Uterus (tissue), 4 donors: ENCODE data around the gene LBP. TPM values are rescaled to one million over a fixed set of nuclear protein-coding genes. Genes with fewer than 3 reads are reported as not detected.
A peak's percentile ranks its signal among the peaks of the same experiment; 100 is the strongest.
"Not testable (repeated sequence)": the region's sequence is repeated elsewhere in the genome, so short reads cannot be mapped to it uniquely, and the experiment has no call there.

Experiments
- DNase-seq, 2 donors: peaks; one replicate each; pipeline ENCODE4 v3.0.0-alpha.2; 2019 to 2020
- H3K27ac ChIP-seq, 2 donors: fragments of 200-600 bp; sonication (generic); 1 replicate in 1 of 2; 2 replicates in 1 of 2; pipeline ENCODE4 v1.5.1; 2016 to 2018
- H3K27me3 ChIP-seq, 2 donors: fragments of 200-600 bp; sonication (generic); one replicate each; pipeline ENCODE4 v1.5.1; 2018 to 2019; ENCODE audit warnings: control low read depth in 1 of 2
- H3K36me3 ChIP-seq, 2 donors: fragments of 200-600 bp; sonication (generic); one replicate each; pipeline ENCODE4 v1.5.1; 2019; ENCODE audit warnings: control low read depth in 1 of 2
- H3K4me1 ChIP-seq, 2 donors: fragments of 200-600 bp; sonication (generic); one replicate each; pipeline ENCODE4 v1.5.1; 2018 to 2019; ENCODE audit warnings: control low read depth in 1 of 2
- H3K4me3 ChIP-seq, 2 donors: fragments of 200-600 bp; sonication (generic); 1 replicate in 1 of 2; 2 replicates in 1 of 2; pipeline ENCODE4 v1.5.1; 2018 to 2019; ENCODE audit warnings: mild to moderate bottlenecking in 1 of 2
- H3K9me3 ChIP-seq, 2 donors: fragments of 200-600 bp; sonication (generic); one replicate each; pipeline ENCODE4 v1.5.1; 2019; ENCODE audit warnings: control low read depth in 1 of 2
- POLR2A ChIP-seq, 2 donors: fragments of 450-650 bp; IDR thresholded peaks; one replicate each; pipeline ENCODE4 v1.6.1; 2016; ENCODE audit warnings: antibody characterized with exemption in 2 of 2, mild to moderate bottlenecking in 1 of 2, moderate library complexity in 1 of 2
- intact Hi-C: fragments of 100-400 bp; cut with DNase I; formaldehyde crosslinking; loops from one replicate; pipeline ENCODE4 v1.15.1; 2023; ENCODE audit warnings: low total_unique reads
- total RNA-seq, 4 donors: library from RNA; depleted of rRNA in 3 of 4; stranded (reverse); fragments of >200 nt in 3 of 4; gene quantifications; one replicate each; pipeline versions ENCODE4 v1.1.0 to v1.2.4, GENCODE V29; 2014 to 2023
- TF ChIP-seq, protein P1 (sequence below), 4 experiments: fragments of 200-600 bp in 2 of 4; fragments of 450-650 bp in 2 of 4; sonication (generic) in 2 of 4; IDR thresholded peaks; one replicate each; pipeline ENCODE4 v1.5.1; 2016 to 2019; ENCODE audit warnings: antibody characterized with exemption in 4 of 4, mild to moderate bottlenecking in 2 of 4, moderate library complexity in 1 of 4
- donor health status: DM: yes; HTN: yes; CAD: no.

Gene LBP
- total RNA-seq, 4 donors from 2014 or later, result not detected

DNA sequence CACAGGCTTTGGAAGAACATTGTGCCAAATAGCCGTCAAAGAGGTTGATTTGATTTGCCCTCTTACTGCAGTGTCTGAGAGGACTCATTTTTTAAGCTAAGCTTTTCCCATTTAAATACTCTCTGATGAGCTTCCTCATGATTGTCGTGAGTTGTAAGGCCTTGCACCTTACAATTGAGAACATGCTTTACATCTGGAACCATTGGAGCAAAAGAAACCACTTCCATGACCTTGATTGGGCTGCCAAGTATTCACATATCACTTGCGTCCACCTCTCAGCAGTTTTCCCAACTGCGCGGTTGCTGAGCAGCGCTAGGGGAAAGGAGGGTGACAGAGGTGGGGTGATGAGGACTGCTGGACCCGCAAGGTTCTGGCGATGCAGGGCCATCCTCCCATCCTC, 12.3 kb upstream of the LBP start:
- Histone ChIP-seq H3K4me3 (no peak overlapping the region), H3K9me3 (no peaks in the 10 kb centered on the region), H3K27ac (no peak overlapping the region), H3K4me1 (no peaks in the 10 kb centered on the region), H3K36me3 (no peaks in the 10 kb centered on the region), H3K27me3 (no peaks in the 10 kb centered on the region)
- no peak for TF ChIP-seq POLR2A (IDR thresholded peaks at IDR 0.05)
- TF ChIP-seq, protein P1, sequence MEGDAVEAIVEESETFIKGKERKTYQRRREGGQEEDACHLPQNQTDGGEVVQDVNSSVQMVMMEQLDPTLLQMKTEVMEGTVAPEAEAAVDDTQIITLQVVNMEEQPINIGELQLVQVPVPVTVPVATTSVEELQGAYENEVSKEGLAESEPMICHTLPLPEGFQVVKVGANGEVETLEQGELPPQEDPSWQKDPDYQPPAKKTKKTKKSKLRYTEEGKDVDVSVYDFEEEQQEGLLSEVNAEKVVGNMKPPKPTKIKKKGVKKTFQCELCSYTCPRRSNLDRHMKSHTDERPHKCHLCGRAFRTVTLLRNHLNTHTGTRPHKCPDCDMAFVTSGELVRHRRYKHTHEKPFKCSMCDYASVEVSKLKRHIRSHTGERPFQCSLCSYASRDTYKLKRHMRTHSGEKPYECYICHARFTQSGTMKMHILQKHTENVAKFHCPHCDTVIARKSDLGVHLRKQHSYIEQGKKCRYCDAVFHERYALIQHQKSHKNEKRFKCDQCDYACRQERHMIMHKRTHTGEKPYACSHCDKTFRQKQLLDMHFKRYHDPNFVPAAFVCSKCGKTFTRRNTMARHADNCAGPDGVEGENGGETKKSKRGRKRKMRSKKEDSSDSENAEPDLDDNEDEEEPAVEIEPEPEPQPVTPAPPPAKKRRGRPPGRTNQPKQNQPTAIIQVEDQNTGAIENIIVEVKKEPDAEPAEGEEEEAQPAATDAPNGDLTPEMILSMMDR (IDR thresholded peaks at IDR 0.05), result no peak
- no peak for DNase-seq
- intact Hi-C loops, result no loop called here

DNA sequence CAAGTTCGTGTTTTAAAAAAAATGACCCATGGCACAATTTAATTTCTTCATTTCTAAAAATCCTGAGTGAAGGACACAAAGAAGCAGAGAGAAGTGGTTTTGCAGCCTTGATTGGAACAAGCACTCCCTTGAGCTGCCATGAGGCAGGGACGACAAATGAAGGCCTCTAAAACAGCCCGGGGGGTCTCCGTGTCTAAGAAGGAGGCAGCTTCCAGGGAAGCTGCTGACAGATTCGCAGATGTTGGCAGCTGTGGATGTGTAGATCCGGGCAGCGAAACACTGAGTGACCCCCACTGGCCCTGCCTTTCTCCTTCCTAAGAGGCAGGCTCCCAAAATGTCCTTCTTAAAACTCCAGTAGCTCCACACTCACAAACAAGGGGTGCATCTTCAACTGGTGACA, 9.6 kb upstream of the LBP start:
- Histone ChIP-seq H3K4me3 (no peak overlapping the region), H3K4me1 (no peaks in the 10 kb centered on the region), H3K27ac (no peak overlapping the region), H3K36me3 (no peaks in the 10 kb centered on the region), H3K9me3 (no peaks in the 10 kb centered on the region), H3K27me3 (no peaks in the 10 kb centered on the region)
- intact Hi-C loops, result no loop called here
- TF ChIP-seq, protein P1 (IDR thresholded peaks at IDR 0.05), result no peak
- no peak for TF ChIP-seq POLR2A (IDR thresholded peaks at IDR 0.05)
- DNase-seq, result no peak

DNA sequence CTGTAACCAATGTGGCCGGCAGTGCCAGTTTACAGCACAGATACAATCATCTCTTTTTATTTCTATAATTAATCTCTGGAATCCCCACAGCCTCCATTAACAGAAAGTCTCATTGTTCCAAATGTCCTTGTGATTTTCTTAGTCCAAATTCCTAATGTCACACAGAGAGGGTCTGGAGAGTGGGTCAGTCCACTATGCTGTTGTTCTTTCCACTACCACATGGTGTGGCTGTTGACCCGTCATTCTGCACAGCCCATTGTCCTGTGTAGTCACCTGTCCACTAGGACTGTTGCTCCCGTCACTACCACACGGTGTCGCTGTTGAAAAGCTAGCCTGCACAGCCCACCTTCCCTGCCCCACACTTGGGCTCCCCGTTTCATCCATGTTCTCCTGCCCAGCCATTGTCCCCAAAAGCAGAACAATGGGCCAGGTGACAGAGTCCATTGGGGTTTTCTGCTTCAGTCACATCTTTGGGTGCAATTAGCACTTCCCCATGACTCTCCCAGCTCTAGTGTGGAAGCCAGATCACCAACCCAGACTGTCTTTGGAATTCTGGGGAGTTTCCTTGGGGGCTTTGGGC, 8.6 kb upstream of the LBP start:
- intact Hi-C loops, result no loop called here
- no peak overlapping the region for H3K27ac ChIP-seq
- no peak for TF ChIP-seq POLR2A (IDR thresholded peaks at IDR 0.05)
- TF ChIP-seq, protein P1 (IDR thresholded peaks at IDR 0.05), result peak in 1 of 4 experiments; percentile 42

DNA sequence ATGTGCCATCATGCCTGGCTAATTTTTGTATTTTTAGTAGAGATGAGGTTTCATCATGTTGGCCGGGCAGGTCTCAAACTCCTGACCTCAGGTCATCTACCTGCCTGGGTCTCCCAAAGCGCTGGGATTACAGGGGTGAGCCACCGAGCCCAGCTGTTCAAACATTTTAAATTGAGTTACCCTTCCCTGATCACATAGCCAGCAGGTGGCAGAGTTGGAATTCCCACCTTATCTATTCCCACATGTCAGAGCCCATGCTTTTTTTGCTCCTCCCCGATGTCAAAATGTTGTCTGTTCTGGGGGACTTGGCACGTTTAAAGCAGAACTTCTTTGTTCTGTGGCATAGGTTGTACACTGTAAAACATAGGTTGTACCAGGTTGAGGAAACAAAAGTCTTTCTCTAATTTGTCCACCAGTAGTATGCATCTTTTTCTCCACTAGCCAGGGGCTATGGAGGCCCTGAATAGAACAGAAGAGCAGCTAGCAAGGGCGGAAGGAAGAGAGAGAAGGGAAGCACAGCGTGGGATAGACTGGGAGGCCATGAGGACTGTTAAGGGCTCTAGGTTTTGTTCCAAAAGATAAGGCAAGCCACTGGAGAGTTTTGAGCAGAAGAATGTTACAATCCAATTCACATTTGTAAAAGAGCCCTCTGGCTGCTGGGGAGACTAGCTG, 7.3 kb upstream of the LBP start:
- intact Hi-C loops, result no loop called here
- H3K36me3 ChIP-seq, result no peaks in the 10 kb centered on the region
- no peak overlapping the region for H3K4me3 ChIP-seq
- H3K27me3 ChIP-seq, result no peaks in the 10 kb centered on the region
- TF ChIP-seq POLR2A (IDR thresholded peaks at IDR 0.05), result no peak
- TF ChIP-seq, protein P1 (IDR thresholded peaks at IDR 0.05), result no peak
- H3K27ac ChIP-seq, result no peak overlapping the region
- no peaks in the 10 kb centered on the region for H3K9me3 ChIP-seq
- DNase-seq, result no peak
- H3K4me1 ChIP-seq, result no peaks in the 10 kb centered on the region

More for the DNA sequence above, 8.6 kb upstream of the LBP start:
- DNase-seq, result no peak
- Histone ChIP-seq H3K9me3 (no peaks in the 10 kb centered on the region), H3K36me3 (no peaks in the 10 kb centered on the region), H3K4me3 (no peak overlapping the region), H3K4me1 (no peaks in the 10 kb centered on the region), H3K27me3 (no peaks in the 10 kb centered on the region)

DNA sequence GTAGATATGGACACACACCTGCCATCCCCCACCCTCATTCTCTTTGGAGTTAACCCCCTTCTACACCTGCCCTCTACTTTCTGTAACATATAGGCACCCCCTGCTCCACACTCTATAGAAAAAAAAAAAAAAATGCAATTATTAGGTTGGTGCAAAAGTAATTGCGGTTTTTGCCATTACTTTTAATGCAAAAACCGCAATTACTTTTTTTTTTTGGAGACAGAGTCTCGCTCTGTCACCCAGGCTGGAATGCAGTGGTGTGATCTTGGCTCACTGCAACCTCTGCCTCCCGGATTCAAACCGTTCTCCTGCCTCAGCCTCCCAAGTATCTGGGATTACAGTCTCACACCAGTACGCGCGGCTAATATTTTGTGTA, 6.8 kb upstream of the LBP start:
- H3K36me3 ChIP-seq, H3K9me3 ChIP-seq, DNase-seq, H3K4me3 ChIP-seq, H3K27me3 ChIP-seq, intact Hi-C loops, H3K27ac ChIP-seq, H3K4me1 ChIP-seq: not testable (repeated sequence)
